OCI-LY3 (cell line): ENCODE measurements around the gene POGLUT3.

Source experiments
- CTCF ChIP-seq: fragments of 200-600, 300-600 bp; sonication (generic); IDR thresholded peaks from 2 replicates; pipeline ENCODE4 v1.5.1; 2014; ENCODE audit warnings: antibody characterized with exemption, low read length, low read depth
- EZH2phosphoT487 ChIP-seq: fragments of 200-600 bp; shearing (Covaris generic); IDR thresholded peaks from 2 replicates; pipeline ENCODE4 v1.6.1; 2018; ENCODE audit warnings: antibody characterized with exemption, mixed run types, low read depth

GRCh38 chr11:108543316-108543964, 45.3 kb upstream of the POGLUT3 start:
- TF ChIP-seq CTCF (no peak), EZH2phosphoT487 (no peak)
